ENCODE data around the gene SCNN1A.

SCNN1A gene

GRCh38 chr12:6382982-6383381 is 7.6 kb upstream of the SCNN1A start:
- no peak overlapping the region for H3K4me3 ChIP-seq (ENCODE audit: low read length)

GRCh38 chr12:6382371-6382770 is 7.0 kb upstream of the SCNN1A start:
- Histone ChIP-seq H3K4me3 (ENCODE audit: low read length) (no peak overlapping the region), H3K9me3 (ENCODE audit: control insufficient read depth, low read length) (no peaks in the 10 kb centered on the region), H3K27me3 (ENCODE audit: control insufficient read depth, insufficient read depth, low read length) (no peaks in the 10 kb centered on the region), H3K4me1 (ENCODE audit: control insufficient read depth, insufficient read depth, low read length) (peaks cover 53% of the 10 kb centered on the region), H3K36me3 (ENCODE audit: control insufficient read depth, insufficient read depth, low read length) (no peaks in the 10 kb centered on the region), H3K9ac (ENCODE audit: low read length) (no peak overlapping the region)

More at GRCh38 chr12:6382982-6383381, 7.6 kb upstream of the SCNN1A start:
- Histone ChIP-seq H3K27me3 (ENCODE audit: control insufficient read depth, insufficient read depth, low read length) (no peaks in the 10 kb centered on the region), H3K36me3 (ENCODE audit: control insufficient read depth, insufficient read depth, low read length) (no peaks in the 10 kb centered on the region), H3K9ac (ENCODE audit: low read length) (peak overlapping the region; percentile 98), H3K4me1 (ENCODE audit: control insufficient read depth, insufficient read depth, low read length) (peaks cover 48% of the 10 kb centered on the region), H3K9me3 (ENCODE audit: control insufficient read depth, low read length) (no peaks in the 10 kb centered on the region)

- Histone ChIP-seq H3K9ac (ENCODE audit: low read length) (no peak overlapping the region), H3K36me3 (ENCODE audit: control insufficient read depth, insufficient read depth, low read length) (no peaks in the 10 kb centered on the region), H3K4me3 (ENCODE audit: low read length) (no peak overlapping the region), H3K9me3 (ENCODE audit: control insufficient read depth, low read length) (no peaks in the 10 kb centered on the region), H3K4me1 (ENCODE audit: control insufficient read depth, insufficient read depth, low read length) (peaks cover 57% of the 10 kb centered on the region), H3K27me3 (ENCODE audit: control insufficient read depth, insufficient read depth, low read length) (no peaks in the 10 kb centered on the region)
Observed at GRCh38 chr12:6380141-6381121, 5.1 kb upstream of the SCNN1A start.

- Histone ChIP-seq H3K4me1 (ENCODE audit: control insufficient read depth, insufficient read depth, low read length) (peaks cover 57% of the 10 kb centered on the region), H3K9ac (ENCODE audit: low read length) (no peak overlapping the region), H3K9me3 (ENCODE audit: control insufficient read depth, low read length) (no peaks in the 10 kb centered on the region), H3K4me3 (ENCODE audit: low read length) (no peak overlapping the region), H3K36me3 (ENCODE audit: control insufficient read depth, insufficient read depth, low read length) (no peaks in the 10 kb centered on the region), H3K27me3 (ENCODE audit: control insufficient read depth, insufficient read depth, low read length) (no peaks in the 10 kb centered on the region)
Observed at GRCh38 chr12:6378709-6379472, 3.5 kb upstream of the SCNN1A start.

- Histone ChIP-seq H3K4me1 (ENCODE audit: control insufficient read depth, insufficient read depth, low read length) (peaks cover 48% of the 10 kb centered on the region), H3K27me3 (ENCODE audit: control insufficient read depth, insufficient read depth, low read length) (no peaks in the 10 kb centered on the region), H3K36me3 (ENCODE audit: control insufficient read depth, insufficient read depth, low read length) (no peaks in the 10 kb centered on the region), H3K9me3 (ENCODE audit: control insufficient read depth, low read length) (no peaks in the 10 kb centered on the region), H3K4me3 (ENCODE audit: low read length) (peak overlapping the region; percentile 9), H3K9ac (ENCODE audit: low read length) (peak overlapping the region; percentile 91)
Observed at GRCh38 chr12:6377667-6377994, 2.3 kb upstream of the SCNN1A start.

GRCh38 chr12:6376870-6377666 is 1.7 kb upstream of the SCNN1A start:
- H3K9ac ChIP-seq (ENCODE audit: low read length) = peak overlapping the region; percentile 91
- peaks cover 50% of the 10 kb centered on the region for H3K4me1 ChIP-seq (ENCODE audit: control insufficient read depth, insufficient read depth, low read length)
- H3K4me3 ChIP-seq (ENCODE audit: low read length) = peak overlapping the region; percentile 9
- H3K27me3 ChIP-seq (ENCODE audit: control insufficient read depth, insufficient read depth, low read length) = no peaks in the 10 kb centered on the region
- no peaks in the 10 kb centered on the region for H3K36me3 ChIP-seq (ENCODE audit: control insufficient read depth, insufficient read depth, low read length)
- no peaks in the 10 kb centered on the region for H3K9me3 ChIP-seq (ENCODE audit: control insufficient read depth, low read length)

- H3K9me3 ChIP-seq (ENCODE audit: control insufficient read depth, low read length) = no peaks in the 10 kb centered on the region
- no peaks in the 10 kb centered on the region for H3K27me3 ChIP-seq (ENCODE audit: control insufficient read depth, insufficient read depth, low read length)
- peak overlapping the region; percentile 91 for H3K9ac ChIP-seq (ENCODE audit: low read length)
- peaks cover 55% of the 10 kb centered on the region for H3K4me1 ChIP-seq (ENCODE audit: control insufficient read depth, insufficient read depth, low read length)
- H3K36me3 ChIP-seq (ENCODE audit: control insufficient read depth, insufficient read depth, low read length) = no peaks in the 10 kb centered on the region
- peak overlapping the region; percentile 57 for H3K4me3 ChIP-seq (ENCODE audit: low read length)
Observed at GRCh38 chr12:6376079-6376869, 911 bp upstream of the SCNN1A start.

DNA sequence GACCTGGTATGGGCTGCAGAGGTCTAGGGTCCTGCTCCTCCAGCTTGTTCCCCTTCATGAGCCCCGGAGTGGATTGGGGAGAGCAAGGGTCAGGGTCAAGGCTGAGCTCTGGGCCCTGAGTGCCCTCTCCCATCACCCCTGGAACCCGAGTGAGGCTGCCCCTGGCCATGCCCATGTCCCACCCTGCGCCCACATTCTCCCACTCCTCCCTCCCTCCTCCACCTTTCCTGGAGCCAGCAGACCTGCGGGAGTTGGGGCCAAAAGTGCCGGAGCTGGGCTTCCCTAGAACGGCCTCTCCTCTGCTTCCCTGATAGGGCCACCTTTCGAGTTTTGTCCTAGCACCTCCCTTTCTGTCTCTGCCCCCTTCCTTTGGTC is 590 bp downstream of the SCNN1A start:
- Histone ChIP-seq H3K9me3 (ENCODE audit: control insufficient read depth, low read length) (no peaks in the 10 kb centered on the region), H3K27me3 (ENCODE audit: control insufficient read depth, insufficient read depth, low read length) (no peaks in the 10 kb centered on the region), H3K4me1 (ENCODE audit: control insufficient read depth, insufficient read depth, low read length) (peaks cover 68% of the 10 kb centered on the region), H3K9ac (ENCODE audit: low read length) (peak overlapping the region; percentile 91), H3K4me3 (ENCODE audit: low read length) (peak overlapping the region; percentile 98), H3K36me3 (ENCODE audit: control insufficient read depth, insufficient read depth, low read length) (peaks cover 4% of the 10 kb centered on the region)

- Histone ChIP-seq H3K9ac (ENCODE audit: low read length) (peak overlapping the region; percentile 91), H3K4me1 (ENCODE audit: control insufficient read depth, insufficient read depth, low read length) (peaks cover 73% of the 10 kb centered on the region), H3K4me3 (ENCODE audit: low read length) (peak overlapping the region; percentile 98), H3K27me3 (ENCODE audit: control insufficient read depth, insufficient read depth, low read length) (no peaks in the 10 kb centered on the region), H3K36me3 (ENCODE audit: control insufficient read depth, insufficient read depth, low read length) (peaks cover 4% of the 10 kb centered on the region), H3K9me3 (ENCODE audit: control insufficient read depth, low read length) (no peaks in the 10 kb centered on the region)
Observed at GRCh38 chr12:6374028-6374785, 1.2 kb downstream of the SCNN1A start.

- peaks cover 4% of the 10 kb centered on the region for H3K36me3 ChIP-seq (ENCODE audit: control insufficient read depth, insufficient read depth, low read length)
- H3K9me3 ChIP-seq (ENCODE audit: control insufficient read depth, low read length) = no peaks in the 10 kb centered on the region
- no peaks in the 10 kb centered on the region for H3K27me3 ChIP-seq (ENCODE audit: control insufficient read depth, insufficient read depth, low read length)
- H3K4me1 ChIP-seq (ENCODE audit: control insufficient read depth, insufficient read depth, low read length) = peaks cover 75% of the 10 kb centered on the region
- peak overlapping the region; percentile 91 for H3K9ac ChIP-seq (ENCODE audit: low read length)
- peak overlapping the region; percentile 98 for H3K4me3 ChIP-seq (ENCODE audit: low read length)
Observed at GRCh38 chr12:6373022-6373787, 2.2 kb downstream of the SCNN1A start.

Measured in mucosa of stomach (tissue), 1 donor.